ENCODE measurements around the gene C5AR2. TPM values are rescaled to one million over a fixed set of nuclear protein-coding genes. Genes with fewer than 3 reads are reported as not detected.
"Not testable (repeated sequence)": the region's sequence is repeated elsewhere in the genome, so short reads cannot be mapped to it uniquely, and the experiment has no call there.

The C5AR2 gene
- total RNA-seq, 1 donor from 2014 or later = 5.5 TPM

DNA sequence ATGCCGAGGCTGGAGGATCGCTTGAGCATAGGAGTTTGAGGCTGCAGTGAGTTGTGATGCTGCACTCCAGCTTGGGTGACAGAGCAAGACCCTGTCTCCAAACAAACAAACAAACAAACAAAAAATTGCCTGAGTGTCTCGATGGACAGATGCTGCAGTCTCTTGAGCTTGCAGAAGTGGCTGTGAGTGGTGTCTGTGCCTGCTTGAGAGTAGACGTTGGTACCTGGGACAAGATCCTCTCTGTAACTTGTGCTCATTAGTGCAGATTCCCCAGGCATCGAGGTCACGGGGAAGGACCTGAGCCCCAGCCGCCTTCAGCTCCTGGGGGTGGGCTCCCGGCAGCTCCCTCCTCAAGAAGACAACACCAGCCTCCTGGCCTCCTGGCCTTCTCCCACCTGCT lies 8.6 kb upstream of the C5AR2 start:
- DNase-seq (ENCODE audit: low spot score) = no peak

DNA sequence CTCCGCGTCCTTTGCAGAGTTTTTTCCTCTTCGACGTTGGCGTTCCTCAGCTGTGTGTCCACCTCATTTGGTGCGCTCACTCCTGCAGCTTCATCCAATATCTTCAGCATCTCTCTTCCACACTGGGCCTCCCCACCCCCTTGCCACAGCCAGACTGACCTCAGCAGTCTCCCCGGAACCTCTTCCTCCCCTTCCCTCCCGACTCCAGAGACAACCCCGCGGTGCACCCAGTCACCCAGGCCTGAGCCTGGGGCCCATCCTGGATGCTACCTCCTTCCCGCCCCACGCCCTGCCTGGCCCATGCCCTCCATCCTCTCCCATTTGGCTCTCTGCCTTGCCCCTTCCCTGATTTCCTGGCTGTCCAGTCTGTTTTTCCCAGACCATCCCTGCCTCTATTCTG lies 8.1 kb upstream of the C5AR2 start:
- DNase-seq (ENCODE audit: low spot score) = no peak

DNA sequence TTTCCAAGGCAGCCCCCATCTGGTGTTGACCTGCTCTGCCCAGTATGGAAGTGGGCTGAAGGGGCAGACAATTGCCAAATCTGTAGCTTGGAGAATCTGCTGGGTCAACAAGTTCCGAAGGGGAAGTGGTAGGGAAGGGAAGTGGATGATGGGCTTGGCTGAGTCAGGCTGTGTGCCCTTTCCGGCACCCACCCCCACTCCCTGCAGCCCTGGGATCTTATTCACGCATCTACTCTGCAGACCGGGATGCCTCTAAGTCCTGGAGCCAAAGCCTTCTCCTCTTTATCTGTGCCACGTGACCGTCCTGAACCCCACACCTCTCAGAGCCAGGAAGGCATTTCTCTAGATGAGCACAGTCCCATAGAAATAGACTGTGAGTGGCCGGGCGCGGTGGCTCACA lies 7.5 kb upstream of the C5AR2 start:
- peak; percentile 46 for DNase-seq (ENCODE audit: low spot score)

GRCh38 chr19:47330466-47330869 lies 1.5 kb upstream of the C5AR2 start:
- DNase-seq (ENCODE audit: low spot score) = peak; percentile 38

GRCh38 chr19:47331490-47331889 lies 485 bp upstream of the C5AR2 start:
- no peak for DNase-seq (ENCODE audit: low spot score)

GRCh38 chr19:47336765-47337718 lies 5.1 kb downstream of the C5AR2 start:
- DNase-seq (ENCODE audit: low spot score) = peak; percentile 18

- DNase-seq (ENCODE audit: low spot score) = no peak
Observed at GRCh38 chr19:47339196-47339880, 7.4 kb downstream of the C5AR2 start.

DNA sequence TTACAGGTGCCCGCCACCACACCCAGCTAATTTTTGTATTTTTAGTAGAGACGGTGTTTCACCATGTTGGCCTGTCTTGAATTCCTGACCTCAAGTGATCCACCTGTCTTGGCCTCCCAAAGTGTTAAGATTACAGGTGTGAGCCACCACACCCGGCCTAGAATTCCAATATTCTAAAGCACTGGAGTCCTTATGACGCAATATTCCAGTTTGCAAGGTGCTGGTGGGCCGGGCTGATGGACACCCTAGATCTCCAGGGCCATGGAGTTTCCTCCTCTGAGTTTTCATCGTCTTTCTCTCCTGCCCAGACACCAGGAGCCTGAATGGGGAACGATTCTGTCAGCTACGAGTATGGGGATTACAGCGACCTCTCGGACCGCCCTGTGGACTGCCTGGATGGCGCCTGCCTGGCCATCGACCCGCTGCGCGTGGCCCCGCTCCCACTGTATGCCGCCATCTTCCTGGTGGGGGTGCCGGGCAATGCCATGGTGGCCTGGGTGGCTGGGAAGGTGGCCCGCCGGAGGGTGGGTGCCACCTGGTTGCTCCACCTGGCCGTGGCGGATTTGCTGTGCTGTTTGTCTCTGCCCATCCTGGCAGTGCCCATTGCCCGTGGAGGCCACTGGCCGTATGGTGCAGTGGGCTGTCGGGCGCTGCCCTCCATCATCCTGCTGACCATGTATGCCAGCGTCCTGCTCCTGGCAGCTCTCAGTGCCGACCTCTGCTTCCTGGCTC lies 8.7 kb downstream of the C5AR2 start:
- no peak for DNase-seq (ENCODE audit: low spot score)

- DNase-seq (ENCODE audit: low spot score) = no peak
Observed at GRCh38 chr19:47341734-47342133, 9.8 kb downstream of the C5AR2 start.

- no peak for DNase-seq (ENCODE audit: low spot score)
Observed at GRCh38 chr19:47343194-47343802, 11.3 kb downstream of the C5AR2 start.

GRCh38 chr19:47344425-47344824 lies 12.4 kb downstream of the C5AR2 start:
- no peak for DNase-seq (ENCODE audit: low spot score)

DNA sequence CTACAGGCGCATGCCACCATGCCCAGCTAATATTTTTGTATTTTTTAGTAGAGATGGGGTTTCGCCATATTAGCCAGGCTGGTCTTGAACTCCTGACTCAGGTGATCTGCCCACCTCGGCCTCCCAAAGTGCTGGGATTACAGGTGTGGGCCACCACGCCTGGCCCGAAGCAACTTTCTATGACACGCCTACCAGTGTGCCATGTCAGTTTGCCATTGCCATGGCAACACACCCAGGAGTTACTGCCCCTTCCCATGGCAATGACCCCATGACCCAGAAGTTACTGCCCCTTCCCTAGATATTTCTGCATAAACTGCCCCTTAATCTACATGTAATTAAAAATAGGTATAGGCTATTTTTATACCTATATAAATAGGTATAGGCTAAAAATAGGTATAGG lies 14.0 kb downstream of the C5AR2 start:
- DNase-seq (ENCODE audit: low spot score) = not testable (repeated sequence)

DNA sequence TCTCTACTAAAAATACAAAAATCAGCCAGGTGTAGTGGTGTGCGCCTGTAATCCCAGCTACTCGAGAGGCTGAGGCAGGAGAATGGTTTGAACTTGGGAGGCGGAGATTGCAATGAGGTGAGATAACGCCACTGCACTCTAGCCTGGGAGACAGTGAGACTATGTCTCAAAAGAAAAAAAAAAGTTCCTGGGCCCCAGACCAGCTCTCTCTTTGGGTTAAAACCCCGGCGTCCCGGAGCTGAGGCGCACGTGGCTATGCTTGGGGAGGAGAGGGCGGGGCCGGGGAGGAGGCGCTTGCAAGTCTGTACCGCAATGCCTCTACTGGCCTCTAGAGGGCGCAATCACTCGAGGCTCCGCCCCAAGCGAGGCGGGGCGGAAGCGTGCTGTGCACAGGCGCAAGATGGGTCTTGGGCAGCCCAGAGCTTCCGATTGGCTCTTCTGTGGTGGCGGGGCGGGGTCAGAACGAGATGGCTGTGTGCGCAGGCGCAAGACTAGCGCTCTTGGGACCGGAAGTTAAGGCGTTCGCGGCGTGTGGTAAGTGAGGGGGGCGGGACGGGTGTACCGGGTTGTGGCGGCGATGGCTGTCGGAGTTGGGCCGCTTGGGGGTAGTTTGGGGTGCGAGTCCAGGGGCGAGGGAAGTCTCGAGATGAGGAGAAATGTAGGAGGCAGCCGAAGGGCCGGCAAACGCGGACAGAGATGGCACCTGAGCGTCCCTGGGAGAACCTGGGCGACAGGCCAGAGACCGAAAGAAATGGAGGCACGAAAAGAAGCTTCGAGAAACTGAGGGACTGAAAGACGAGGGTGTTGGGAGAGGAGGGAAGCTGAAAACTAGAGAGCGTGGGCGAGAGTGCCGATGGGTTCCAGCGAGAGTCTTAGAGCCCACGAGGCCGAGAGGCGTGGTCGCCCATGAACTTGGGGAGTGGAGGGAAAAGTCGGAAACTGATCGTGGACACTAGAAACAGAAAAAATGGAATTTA lies 17.1 kb downstream of the C5AR2 start, which contains the start of gene DHX34:
DHX34 (plus strand) TSS at position 497 of the 977 bp plus-strand sequence. CDS start 3,716 bp downstream, outside the sequence.
- peak; percentile 99 for DNase-seq (ENCODE audit: low spot score)

DNA sequence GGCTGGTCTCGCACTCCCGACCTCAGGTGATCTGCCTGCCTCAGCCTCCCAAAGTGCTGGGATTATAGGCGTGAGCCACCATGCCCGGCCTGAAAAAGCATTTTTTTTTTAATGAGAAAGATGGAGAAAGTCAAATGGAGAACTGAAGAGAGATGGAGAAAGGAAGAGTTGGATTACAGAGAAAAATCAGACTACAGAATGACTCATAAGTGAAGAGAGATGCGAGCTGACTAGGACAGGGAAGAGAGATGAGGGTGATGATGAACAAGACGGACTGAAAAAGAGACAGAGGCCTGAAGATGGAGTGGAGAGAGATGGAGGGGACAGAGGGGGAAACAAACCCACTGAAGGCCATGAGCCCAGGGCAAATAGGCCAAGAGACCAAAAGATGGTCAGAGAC lies 18.7 kb downstream of the C5AR2 start:
- DNase-seq (ENCODE audit: low spot score) = no peak

DNA sequence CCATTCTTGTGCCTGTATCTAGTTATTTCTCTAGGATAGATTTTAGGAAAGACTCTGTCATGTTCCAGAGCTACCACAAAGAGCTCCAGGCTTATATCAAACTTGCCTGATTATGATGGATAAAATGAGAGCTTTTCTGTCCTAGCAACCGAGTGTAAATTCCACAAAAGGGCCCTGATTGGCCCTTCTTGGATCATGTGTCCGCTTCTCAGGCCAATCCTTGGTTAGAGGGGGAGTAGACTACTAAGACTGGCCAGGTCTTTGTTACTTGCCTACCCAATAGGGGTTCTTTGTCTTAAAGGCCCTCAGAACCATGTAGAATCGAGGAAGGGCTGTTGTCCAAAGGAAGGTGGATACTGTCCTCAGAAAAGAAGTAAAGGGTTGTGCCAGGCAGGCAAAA lies 19.6 kb downstream of the C5AR2 start:
- peak; percentile 15 for DNase-seq (ENCODE audit: low spot score)

DNA sequence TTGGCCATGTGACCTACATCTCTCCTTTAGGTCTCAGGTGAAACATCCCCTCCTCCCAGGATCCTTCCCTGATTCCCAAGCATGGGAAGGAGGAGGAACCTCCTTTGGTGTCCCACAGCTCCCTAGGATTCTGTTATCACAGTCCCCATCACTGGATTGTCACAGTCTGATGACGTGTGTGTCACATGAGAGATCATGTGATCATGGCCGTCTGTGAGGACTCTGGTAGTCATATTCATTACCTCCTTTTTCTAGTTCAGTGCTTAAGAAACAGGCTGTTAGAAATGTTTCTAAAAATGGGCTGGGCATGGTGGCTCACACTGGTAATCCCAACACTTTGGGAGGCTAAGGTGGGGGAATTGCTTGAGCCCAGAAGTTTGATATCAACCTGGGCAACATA lies 20.1 kb downstream of the C5AR2 start:
- no peak for DNase-seq (ENCODE audit: low spot score)

DNA sequence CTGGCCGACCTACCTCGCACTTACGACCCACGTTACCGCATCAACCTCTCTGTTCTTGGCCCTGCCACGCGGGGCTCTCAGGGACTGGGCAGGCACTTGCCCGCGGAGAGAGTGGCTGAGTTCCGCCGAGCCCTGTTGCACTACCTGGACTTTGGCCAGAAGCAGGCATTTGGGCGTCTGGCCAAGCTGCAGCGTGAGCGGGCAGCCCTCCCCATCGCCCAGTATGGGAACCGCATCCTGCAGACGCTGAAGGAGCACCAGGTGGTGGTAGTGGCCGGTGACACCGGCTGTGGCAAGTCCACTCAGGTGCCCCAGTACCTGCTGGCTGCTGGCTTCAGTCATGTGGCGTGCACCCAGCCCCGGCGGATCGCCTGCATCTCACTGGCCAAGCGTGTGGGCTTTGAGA lies 21.3 kb downstream of the C5AR2 start:
- no peak for DNase-seq (ENCODE audit: low spot score)

- DNase-seq (ENCODE audit: low spot score) = no peak
Observed at GRCh38 chr19:47356900-47357299, 24.9 kb downstream of the C5AR2 start.

DNA sequence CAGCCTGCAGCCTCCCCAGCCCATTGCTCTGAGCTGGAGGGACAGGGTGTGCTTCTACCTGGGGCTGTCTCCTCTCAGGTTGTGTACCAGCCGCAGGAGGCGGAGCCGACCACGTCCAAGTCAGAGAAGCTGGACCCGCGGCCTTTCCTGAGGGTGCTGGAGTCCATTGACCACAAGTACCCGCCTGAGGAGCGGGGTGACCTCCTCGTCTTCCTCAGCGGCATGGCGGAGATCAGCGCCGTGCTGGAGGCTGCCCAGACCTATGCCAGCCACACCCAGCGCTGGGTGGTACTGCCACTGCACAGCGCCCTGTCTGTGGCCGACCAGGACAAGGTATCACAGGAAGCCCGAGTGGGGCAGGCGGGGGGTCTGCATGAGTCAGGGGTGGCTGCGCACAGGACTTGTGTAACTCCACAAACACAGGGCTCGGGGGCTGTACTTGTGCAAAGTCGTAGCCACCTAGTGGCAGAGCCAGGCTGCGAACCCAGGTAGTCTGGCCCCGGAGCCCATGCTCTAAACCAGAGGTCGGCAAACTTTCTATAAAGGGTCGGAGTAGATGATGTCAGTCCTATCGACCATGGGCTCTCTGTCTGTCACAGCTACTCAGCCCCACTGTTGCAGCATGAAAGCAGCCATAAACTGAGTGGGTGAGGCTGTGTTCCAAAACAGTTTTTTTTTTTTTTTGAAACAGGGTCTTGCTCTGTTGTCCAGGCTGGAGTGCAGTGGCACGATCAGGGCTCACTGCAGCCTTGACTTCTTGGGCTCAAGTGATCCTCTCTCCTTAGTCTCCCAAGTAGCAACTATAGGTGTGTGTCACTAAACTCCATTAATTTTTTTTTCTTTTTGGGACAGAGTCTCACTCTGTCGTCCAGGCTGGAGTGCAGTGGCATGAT lies 26.1 kb downstream of the C5AR2 start:
- DNase-seq (ENCODE audit: low spot score) = no peak

Measured in umbilical cord (tissue), 2 donors.